ENCODE results near the gene ATG5. TPM values are rescaled to one million over a fixed set of nuclear protein-coding genes. Genes with fewer than 3 reads are reported as not detected.

ATG5 gene
- total RNA-seq, 4 donors from 2014 or later = 26.1 to 43.3 (median 30.6) TPM

- WGBS, 2 donors (ENCODE audit: low coverage in 1 of 2) = 88 to 100% methylated on average over 1 to 7 of the region's 12 CpGs
- no peak for ATAC-seq
- Histone ChIP-seq H3K4me1 (no peaks in the 10 kb centered on the region), H3K36me3 (no peaks in the 10 kb centered on the region), H3K9me3 (no peaks in the 10 kb centered on the region), H3K27ac (no peak overlapping the region), H3K27me3 (no peaks in the 10 kb centered on the region), H3K4me3 (no peak overlapping the region)
- no peak for TF ChIP-seq POLR2AphosphoS5 (IDR thresholded peaks at IDR 0.05)
- no peak for TF ChIP-seq EP300 (IDR thresholded peaks at IDR 0.05)
- no peak for TF ChIP-seq CTCF (IDR thresholded peaks at IDR 0.05)
- no peak for TF ChIP-seq POLR2A (IDR thresholded peaks at IDR 0.05)
Measured at GRCh38 chr6:106143665-106144064, 181.9 kb downstream of the ATG5 start.

- no peak overlapping the region for H3K4me3 ChIP-seq
- H3K36me3 ChIP-seq = no peaks in the 10 kb centered on the region
- no peaks in the 10 kb centered on the region for H3K4me1 ChIP-seq
- TF ChIP-seq POLR2A (IDR thresholded peaks at IDR 0.05) (no peak), EP300 (IDR thresholded peaks at IDR 0.05) (no peak), CTCF (IDR thresholded peaks at IDR 0.05) (no peak), POLR2AphosphoS5 (IDR thresholded peaks at IDR 0.05) (no peak)
- ATAC-seq = no peak
- no peaks in the 10 kb centered on the region for H3K9me3 ChIP-seq
- H3K27me3 ChIP-seq = no peaks in the 10 kb centered on the region
- H3K27ac ChIP-seq = no peak overlapping the region
- 79 to 100% methylated on average over 2 of the region's 2 CpGs for WGBS, 2 donors (ENCODE audit: low coverage in 1 of 2)
Measured at GRCh38 chr6:106142876-106143431, 182.6 kb downstream of the ATG5 start.

GRCh38 chr6:106141441-106142237 is 183.9 kb downstream of the ATG5 start:
- 56 to 74% methylated on average over 3 to 9 of the region's 9 CpGs for WGBS, 2 donors (ENCODE audit: low coverage in 1 of 2)
- TF ChIP-seq CTCF (IDR thresholded peaks at IDR 0.05) (no peak), POLR2A (IDR thresholded peaks at IDR 0.05) (no peak), POLR2AphosphoS5 (IDR thresholded peaks at IDR 0.05) (no peak), EP300 (IDR thresholded peaks at IDR 0.05) (no peak)
- ATAC-seq = no peak
- no peaks in the 10 kb centered on the region for H3K27me3 ChIP-seq
- H3K9me3 ChIP-seq = no peaks in the 10 kb centered on the region
- no peaks in the 10 kb centered on the region for H3K4me1 ChIP-seq
- H3K4me3 ChIP-seq = no peak overlapping the region
- no peaks in the 10 kb centered on the region for H3K36me3 ChIP-seq
- H3K27ac ChIP-seq = no peak overlapping the region

GRCh38 chr6:106138151-106138550 is 187.4 kb downstream of the ATG5 start:
- no peak for TF ChIP-seq POLR2A (IDR thresholded peaks at IDR 0.05)
- TF ChIP-seq CTCF (IDR thresholded peaks at IDR 0.05) = no peak
- no peak for TF ChIP-seq EP300 (IDR thresholded peaks at IDR 0.05)
- no peak overlapping the region for H3K27ac ChIP-seq
- no peaks in the 10 kb centered on the region for H3K9me3 ChIP-seq
- H3K4me1 ChIP-seq = no peaks in the 10 kb centered on the region
- no peaks in the 10 kb centered on the region for H3K27me3 ChIP-seq
- no peak for ATAC-seq
- H3K36me3 ChIP-seq = no peaks in the 10 kb centered on the region
- WGBS, 2 donors (ENCODE audit: low coverage in 1 of 2) = 57 to 80% methylated on average over 4 of the region's 6 CpGs
- H3K4me3 ChIP-seq = no peak overlapping the region

GRCh38 chr6:106136845-106137244 is 188.7 kb downstream of the ATG5 start:
- Histone ChIP-seq H3K27me3 (no peaks in the 10 kb centered on the region), H3K4me3 (no peak overlapping the region), H3K4me1 (no peaks in the 10 kb centered on the region), H3K36me3 (no peaks in the 10 kb centered on the region), H3K27ac (no peak overlapping the region), H3K9me3 (no peaks in the 10 kb centered on the region)
- 93 to 94% methylated on average over 4 to 5 of the region's 5 CpGs for WGBS, 2 donors (ENCODE audit: low coverage in 1 of 2)
- no peak for ATAC-seq
- TF ChIP-seq POLR2A (IDR thresholded peaks at IDR 0.05) (no peak), EP300 (IDR thresholded peaks at IDR 0.05) (no peak), CTCF (IDR thresholded peaks at IDR 0.05) (no peak), POLR2AphosphoS5 (IDR thresholded peaks at IDR 0.05) (no peak)
